HEK293 (cell line): Measurements from ENCODE around the gene CASP3.

Experiments used
- CTCF ChIA-PET: fragments of 350-600 bp; formaldehyde crosslinking; extraction: SDS; loops from one replicate; lab custom pipeline; 2021; ENCODE audit warnings: antibody characterized with exemption; lab: Yijun Ruan, JAX
- POLR2A ChIA-PET: fragments of 300-600 bp; formaldehyde crosslinking; extraction: SDS; loops from one replicate; lab custom pipeline; 2020; ENCODE audit warnings: antibody characterized with exemption, inconsistent platforms; lab: Yijun Ruan, JAX
- H3K27ac ChIP-seq: fragments of 200-500 bp; sonication (Bioruptor generic); 2 replicates; pipeline ENCODE4 v1.5.1; 2014; ENCODE audit warnings: low read depth, low read length, control low read depth, inconsistent platforms; ENCODE audit errors: extremely low read depth
- H3K36me3 ChIP-seq, 2 experiments: fragments of 200-500 bp in 1 of 2; sonication (Bioruptor generic) in 1 of 2; 1 replicate in 1 of 2; 2 replicates in 1 of 2; pipeline ENCODE4 v1.5.1; 2014 to 2017; ENCODE audit warnings: inconsistent platforms in 2 of 2, low read length in 2 of 2; ENCODE audit not compliant: control insufficient read depth in 2 of 2, insufficient read depth in 1 of 2
- H3K4me1 ChIP-seq: fragments of 200-500 bp; sonication (Bioruptor generic); 2 replicates; pipeline ENCODE4 v1.5.1; 2014; ENCODE audit warnings: mild to moderate bottlenecking, low read length, inconsistent platforms; ENCODE audit not compliant: control insufficient read depth, insufficient read depth
- H3K4me3 ChIP-seq: 2 replicates; pipeline ENCODE4 v1.5.1; 2011; ENCODE audit warnings: low read depth, mild to moderate bottlenecking, control low read depth, low read length, moderate library complexity
- H3K9me3 ChIP-seq: fragments of 200-500 bp; sonication (Bioruptor generic); 2 replicates; pipeline ENCODE4 v1.5.1; 2014; ENCODE audit warnings: low read depth, low read length, inconsistent platforms; ENCODE audit not compliant: control insufficient read depth, insufficient read depth
- GLI4 ChIP-seq: fragments of 450-650 bp; formaldehyde crosslinking; IDR thresholded peaks from 2 replicates; pipeline ENCODE4 v1.5.1; 2016; ENCODE audit warnings: missing biosample characterization, missing genetic modification characterization
- KLF10 ChIP-seq: fragments of 450-650 bp; IDR thresholded peaks from 2 replicates; pipeline ENCODE4 v1.5.1; 2018; ENCODE audit warnings: missing biosample characterization, mild to moderate bottlenecking, missing genetic modification characterization
- MZF1 ChIP-seq: fragments of 450-650 bp; formaldehyde crosslinking; IDR thresholded peaks from 2 replicates; pipeline ENCODE4 v1.5.1; 2017; ENCODE audit warnings: missing biosample characterization, missing genetic modification characterization, borderline replicate concordance
- OSR2 ChIP-seq: fragments of 450-650 bp; formaldehyde crosslinking; IDR thresholded peaks from 2 replicates; pipeline ENCODE4 v1.5.1; 2016; ENCODE audit warnings: missing biosample characterization, missing genetic modification characterization
- OVOL3 ChIP-seq: fragments of 450-650 bp; formaldehyde crosslinking; IDR thresholded peaks from 2 replicates; pipeline ENCODE4 v1.5.1; 2016; ENCODE audit warnings: missing biosample characterization, missing genetic modification characterization
- ZBTB1 ChIP-seq: fragments of 450-650 bp; formaldehyde crosslinking; IDR thresholded peaks from 2 replicates; pipeline ENCODE4 v1.5.1; 2016; ENCODE audit warnings: missing biosample characterization, missing genetic modification characterization
- ZBTB17 ChIP-seq: fragments of 450-650 bp; formaldehyde crosslinking; IDR thresholded peaks from 2 replicates; pipeline ENCODE4 v1.5.1; 2016; ENCODE audit warnings: missing biosample characterization, missing genetic modification characterization
- ZNF169 ChIP-seq: fragments of 450-650 bp; formaldehyde crosslinking; IDR thresholded peaks from 2 replicates; pipeline ENCODE4 v1.5.1; 2016; ENCODE audit warnings: missing biosample characterization, missing genetic modification characterization
- ZNF174 ChIP-seq: fragments of 450-650 bp; formaldehyde crosslinking; IDR thresholded peaks from 2 replicates; pipeline ENCODE4 v1.5.0; 2017; ENCODE audit warnings: missing biosample characterization, mild to moderate bottlenecking, missing genetic modification characterization
- ZNF184 ChIP-seq: fragments of 450-650 bp; IDR thresholded peaks from 2 replicates; pipeline ENCODE4 v1.5.1; 2018; ENCODE audit warnings: missing biosample characterization, mild to moderate bottlenecking, missing genetic modification characterization
- ZNF366 ChIP-seq: fragments of 450-650 bp; formaldehyde crosslinking; conservative IDR thresholded peaks from 2 replicates; pipeline ENCODE4 v1.5.1; 2016; ENCODE audit warnings: missing biosample characterization, missing genetic modification characterization
- ZNF621 ChIP-seq: fragments of 450-650 bp; formaldehyde crosslinking; IDR thresholded peaks from 2 replicates; pipeline ENCODE4 v1.5.1; 2017; ENCODE audit warnings: missing biosample characterization, missing genetic modification characterization
- ZNF629 ChIP-seq: fragments of 450-650 bp; formaldehyde crosslinking; IDR thresholded peaks from 2 replicates; pipeline ENCODE4 v1.5.1; 2017; ENCODE audit warnings: missing biosample characterization, missing genetic modification characterization
- ZNF677 ChIP-seq: fragments of 450-650 bp; IDR thresholded peaks from 2 replicates; pipeline ENCODE4 v1.5.0; 2018; ENCODE audit warnings: missing biosample characterization, mild to moderate bottlenecking, missing genetic modification characterization, moderate library complexity
- TF ChIP-seq, protein P1 (sequence below): fragments of 450-650 bp; formaldehyde crosslinking; IDR thresholded peaks from 2 replicates; pipeline ENCODE4 v1.5.1; 2017; ENCODE audit warnings: missing biosample characterization, missing genetic modification characterization
- TF ChIP-seq, protein P2 (sequence below): fragments of 450-650 bp; formaldehyde crosslinking; IDR thresholded peaks from 2 replicates; pipeline ENCODE4 v1.5.1; 2016; ENCODE audit warnings: missing biosample characterization, missing genetic modification characterization
- TF ChIP-seq, protein P3 (sequence below): fragments of 450-650 bp; formaldehyde crosslinking; IDR thresholded peaks from 2 replicates; pipeline ENCODE4 v1.5.1; 2017; ENCODE audit warnings: missing biosample characterization, missing genetic modification characterization
- TF ChIP-seq, protein P4 (sequence below): fragments of 450-650 bp; formaldehyde crosslinking; IDR thresholded peaks from 2 replicates; pipeline ENCODE4 v1.5.1; 2016; ENCODE audit warnings: missing biosample characterization, missing genetic modification characterization
- TF ChIP-seq, protein P5 (sequence below): fragments of 450-650 bp; formaldehyde crosslinking; IDR thresholded peaks from 2 replicates; pipeline ENCODE4 v1.5.1; 2016; ENCODE audit warnings: missing biosample characterization, missing genetic modification characterization, low read depth

CASP3 gene

DNA sequence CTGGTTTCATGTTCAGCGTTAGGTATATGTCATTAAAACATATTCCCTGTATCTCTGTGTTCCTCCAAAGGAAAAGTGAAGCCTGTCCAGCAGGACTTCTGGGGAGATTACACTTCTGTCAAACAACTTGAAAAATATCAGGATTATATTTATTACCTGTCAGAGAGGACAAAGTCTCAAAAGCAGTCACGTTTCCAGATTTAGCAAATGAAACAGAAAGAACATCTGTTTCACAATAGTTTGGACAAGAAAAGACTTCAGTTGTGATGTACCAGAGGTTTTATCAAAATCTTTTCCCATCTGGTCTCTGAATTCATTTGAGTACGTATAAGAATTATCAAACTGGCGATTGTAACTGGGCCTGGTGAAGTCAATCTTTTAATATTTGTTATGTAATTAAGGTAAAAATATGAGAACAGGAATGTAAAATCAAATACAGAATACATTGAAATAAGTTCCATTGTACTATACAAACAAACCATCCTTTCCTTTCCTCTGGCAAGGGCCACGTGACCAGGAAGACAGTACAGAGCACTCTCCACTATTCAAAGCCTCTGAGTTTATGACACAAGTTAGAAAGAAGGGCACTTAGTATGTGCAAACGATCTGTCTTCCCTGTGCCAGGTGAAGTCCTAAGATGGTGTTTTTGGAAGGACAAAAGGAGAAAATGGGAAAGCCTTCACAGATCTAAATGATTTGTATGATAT, 3.2 kb downstream of the CASP3 start:
- POLR2A ChIA-PET = no interaction called here
- CTCF ChIA-PET = no interaction called here
- Histone ChIP-seq H3K36me3 (peaks cover 0 to 11% of the 10 kb centered on the region in 2 experiments; a peak in 2 of 3 replicates), H3K9me3 (no peaks in the 10 kb centered on the region), H3K27ac (no peak overlapping the region), H3K4me3 (no peak overlapping the region), H3K4me1 (peaks cover 24% of the 10 kb centered on the region)
- TF ChIP-seq GLI4 (tag by site-specific recombination) = no peak
- 0 out of 2 replicates have a peak, but pooled peaks have one; percentile 12 for TF ChIP-seq ZBTB17 (tag by site-specific recombination)

DNA sequence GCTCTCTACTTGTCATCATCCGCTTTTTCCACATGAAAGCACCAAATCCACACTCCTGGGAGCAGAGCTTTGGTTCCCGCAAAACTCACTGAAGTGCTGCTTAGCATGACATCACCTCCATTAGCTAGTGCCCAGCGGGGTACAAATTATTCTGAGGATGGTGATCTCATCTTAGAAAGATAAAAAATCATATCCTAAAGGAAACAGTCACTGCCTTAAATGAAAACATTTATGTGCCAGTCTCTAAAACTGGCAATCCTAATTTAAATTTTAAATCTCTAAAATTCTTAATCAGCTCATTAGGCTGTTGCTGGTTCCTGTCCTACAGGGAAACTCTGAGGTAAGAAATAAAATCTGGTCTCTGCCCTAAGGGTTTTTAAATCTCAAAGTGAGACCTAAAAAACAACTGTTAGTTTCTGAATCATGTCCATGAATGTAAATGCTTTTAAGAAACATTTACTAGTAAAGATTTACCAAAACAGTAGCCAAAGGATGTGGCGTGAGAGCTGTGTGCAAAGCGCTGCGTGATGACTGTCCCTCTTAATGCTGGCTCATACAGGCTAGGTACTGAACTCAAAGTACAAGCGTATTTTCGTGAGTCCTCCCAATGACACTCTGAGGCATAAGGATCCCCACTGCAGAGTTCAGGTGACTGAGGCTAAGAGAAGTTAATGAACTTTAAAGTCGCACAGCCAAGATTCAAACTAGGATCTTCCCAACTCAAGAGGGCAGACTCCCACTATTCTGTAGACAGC, 4.5 kb downstream of the CASP3 start:
- Histone ChIP-seq H3K4me1 (peaks cover 24% of the 10 kb centered on the region), H3K9me3 (no peaks in the 10 kb centered on the region), H3K4me3 (no peak overlapping the region), H3K36me3 (peaks cover 0 to 18% of the 10 kb centered on the region in 2 experiments; a peak in 2 of 3 replicates), H3K27ac (peak overlapping the region; percentile 41)
- TF ChIP-seq ZNF629 (tag by site-specific recombination) (peak; percentile 59; the same call in 1 of the 2 replicates), OSR2 (peak; percentile 34; the same call in 1 of the 2 replicates), KLF10 (0 out of 2 replicates have a peak, but pooled peaks have one; percentile 28), ZNF169 (tag by site-specific recombination) (no peak), ZNF366 (0 out of 2 replicates have a peak, but pooled peaks have one; percentile 33), ZBTB1 (tag by site-specific recombination) (no peak), ZNF677 (tag by site-specific recombination) (no peak), OVOL3 (tag by site-specific recombination) (no peak), ZNF174 (tag by site-specific recombination) (no peak), MZF1 (tag by site-specific recombination) (peak; percentile 63; the same call in 1 of the 2 replicates), ZNF621 (tag by site-specific recombination) (no peak), ZNF184 (tag by site-specific recombination) (0 out of 2 replicates have a peak, but pooled peaks have one; percentile 13)
- TF ChIP-seq, protein P1, sequence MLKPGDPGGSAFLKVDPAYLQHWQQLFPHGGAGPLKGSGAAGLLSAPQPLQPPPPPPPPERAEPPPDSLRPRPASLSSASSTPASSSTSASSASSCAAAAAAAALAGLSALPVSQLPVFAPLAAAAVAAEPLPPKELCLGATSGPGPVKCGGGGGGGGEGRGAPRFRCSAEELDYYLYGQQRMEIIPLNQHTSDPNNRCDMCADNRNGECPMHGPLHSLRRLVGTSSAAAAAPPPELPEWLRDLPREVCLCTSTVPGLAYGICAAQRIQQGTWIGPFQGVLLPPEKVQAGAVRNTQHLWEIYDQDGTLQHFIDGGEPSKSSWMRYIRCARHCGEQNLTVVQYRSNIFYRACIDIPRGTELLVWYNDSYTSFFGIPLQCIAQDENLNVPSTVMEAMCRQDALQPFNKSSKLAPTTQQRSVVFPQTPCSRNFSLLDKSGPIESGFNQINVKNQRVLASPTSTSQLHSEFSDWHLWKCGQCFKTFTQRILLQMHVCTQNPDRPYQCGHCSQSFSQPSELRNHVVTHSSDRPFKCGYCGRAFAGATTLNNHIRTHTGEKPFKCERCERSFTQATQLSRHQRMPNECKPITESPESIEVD = peak; percentile 73
- TF ChIP-seq, protein P2, sequence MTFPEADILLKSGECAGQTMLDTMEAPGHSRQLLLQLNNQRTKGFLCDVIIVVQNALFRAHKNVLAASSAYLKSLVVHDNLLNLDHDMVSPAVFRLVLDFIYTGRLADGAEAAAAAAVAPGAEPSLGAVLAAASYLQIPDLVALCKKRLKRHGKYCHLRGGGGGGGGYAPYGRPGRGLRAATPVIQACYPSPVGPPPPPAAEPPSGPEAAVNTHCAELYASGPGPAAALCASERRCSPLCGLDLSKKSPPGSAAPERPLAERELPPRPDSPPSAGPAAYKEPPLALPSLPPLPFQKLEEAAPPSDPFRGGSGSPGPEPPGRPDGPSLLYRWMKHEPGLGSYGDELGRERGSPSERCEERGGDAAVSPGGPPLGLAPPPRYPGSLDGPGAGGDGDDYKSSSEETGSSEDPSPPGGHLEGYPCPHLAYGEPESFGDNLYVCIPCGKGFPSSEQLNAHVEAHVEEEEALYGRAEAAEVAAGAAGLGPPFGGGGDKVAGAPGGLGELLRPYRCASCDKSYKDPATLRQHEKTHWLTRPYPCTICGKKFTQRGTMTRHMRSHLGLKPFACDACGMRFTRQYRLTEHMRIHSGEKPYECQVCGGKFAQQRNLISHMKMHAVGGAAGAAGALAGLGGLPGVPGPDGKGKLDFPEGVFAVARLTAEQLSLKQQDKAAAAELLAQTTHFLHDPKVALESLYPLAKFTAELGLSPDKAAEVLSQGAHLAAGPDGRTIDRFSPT = peak; percentile 41; the same call in 1 of the 2 replicates
- TF ChIP-seq, protein P3, sequence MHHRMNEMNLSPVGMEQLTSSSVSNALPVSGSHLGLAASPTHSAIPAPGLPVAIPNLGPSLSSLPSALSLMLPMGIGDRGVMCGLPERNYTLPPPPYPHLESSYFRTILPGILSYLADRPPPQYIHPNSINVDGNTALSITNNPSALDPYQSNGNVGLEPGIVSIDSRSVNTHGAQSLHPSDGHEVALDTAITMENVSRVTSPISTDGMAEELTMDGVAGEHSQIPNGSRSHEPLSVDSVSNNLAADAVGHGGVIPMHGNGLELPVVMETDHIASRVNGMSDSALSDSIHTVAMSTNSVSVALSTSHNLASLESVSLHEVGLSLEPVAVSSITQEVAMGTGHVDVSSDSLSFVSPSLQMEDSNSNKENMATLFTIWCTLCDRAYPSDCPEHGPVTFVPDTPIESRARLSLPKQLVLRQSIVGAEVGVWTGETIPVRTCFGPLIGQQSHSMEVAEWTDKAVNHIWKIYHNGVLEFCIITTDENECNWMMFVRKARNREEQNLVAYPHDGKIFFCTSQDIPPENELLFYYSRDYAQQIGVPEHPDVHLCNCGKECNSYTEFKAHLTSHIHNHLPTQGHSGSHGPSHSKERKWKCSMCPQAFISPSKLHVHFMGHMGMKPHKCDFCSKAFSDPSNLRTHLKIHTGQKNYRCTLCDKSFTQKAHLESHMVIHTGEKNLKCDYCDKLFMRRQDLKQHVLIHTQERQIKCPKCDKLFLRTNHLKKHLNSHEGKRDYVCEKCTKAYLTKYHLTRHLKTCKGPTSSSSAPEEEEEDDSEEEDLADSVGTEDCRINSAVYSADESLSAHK (tag by site-specific recombination) = peak; percentile 48; the same call in 1 of the 2 replicates
- TF ChIP-seq, protein P4, sequence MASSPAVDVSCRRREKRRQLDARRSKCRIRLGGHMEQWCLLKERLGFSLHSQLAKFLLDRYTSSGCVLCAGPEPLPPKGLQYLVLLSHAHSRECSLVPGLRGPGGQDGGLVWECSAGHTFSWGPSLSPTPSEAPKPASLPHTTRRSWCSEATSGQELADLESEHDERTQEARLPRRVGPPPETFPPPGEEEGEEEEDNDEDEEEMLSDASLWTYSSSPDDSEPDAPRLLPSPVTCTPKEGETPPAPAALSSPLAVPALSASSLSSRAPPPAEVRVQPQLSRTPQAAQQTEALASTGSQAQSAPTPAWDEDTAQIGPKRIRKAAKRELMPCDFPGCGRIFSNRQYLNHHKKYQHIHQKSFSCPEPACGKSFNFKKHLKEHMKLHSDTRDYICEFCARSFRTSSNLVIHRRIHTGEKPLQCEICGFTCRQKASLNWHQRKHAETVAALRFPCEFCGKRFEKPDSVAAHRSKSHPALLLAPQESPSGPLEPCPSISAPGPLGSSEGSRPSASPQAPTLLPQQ = peak; percentile 22; the same call in 1 of the 2 replicates
- TF ChIP-seq, protein P5, sequence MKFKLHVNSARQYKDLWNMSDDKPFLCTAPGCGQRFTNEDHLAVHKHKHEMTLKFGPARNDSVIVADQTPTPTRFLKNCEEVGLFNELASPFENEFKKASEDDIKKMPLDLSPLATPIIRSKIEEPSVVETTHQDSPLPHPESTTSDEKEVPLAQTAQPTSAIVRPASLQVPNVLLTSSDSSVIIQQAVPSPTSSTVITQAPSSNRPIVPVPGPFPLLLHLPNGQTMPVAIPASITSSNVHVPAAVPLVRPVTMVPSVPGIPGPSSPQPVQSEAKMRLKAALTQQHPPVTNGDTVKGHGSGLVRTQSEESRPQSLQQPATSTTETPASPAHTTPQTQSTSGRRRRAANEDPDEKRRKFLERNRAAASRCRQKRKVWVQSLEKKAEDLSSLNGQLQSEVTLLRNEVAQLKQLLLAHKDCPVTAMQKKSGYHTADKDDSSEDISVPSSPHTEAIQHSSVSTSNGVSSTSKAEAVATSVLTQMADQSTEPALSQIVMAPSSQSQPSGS (tag by site-specific recombination) = peak; percentile 82
- ChIA-PET POLR2A (interaction anchor here (1.4 kb wide), 1 partner anchor 89 kb away, joined by 4 read pairs; the partner anchor contains the start of gene CENPU), CTCF (interaction anchor here (0.5 to 0.7 kb wide), 3 partner anchors 21 to 39 kb away, joined by 3 to 4 read pairs (median 3); no protein-coding TSS in a partner anchor)
